Placental pericyte (primary cell): ENCODE data around the gene TMEM129. TPM values are rescaled to one million over a fixed set of nuclear protein-coding genes. Genes with fewer than 3 reads are reported as not detected.

Experiments used
- small RNA-seq: library from RNA; depleted of rRNA; stranded (forward); fragments of <200 nt; gene quantifications from one replicate; pipeline ENCODE3, GENCODE V24; 2012; ENCODE audit warnings: low replicate concordance
- total RNA-seq: library from RNA; depleted of rRNA; stranded (reverse); fragments of >200 nt; gene quantifications from 2 replicates; pipeline ENCODE4 v1.2.3, GENCODE V29; 2012

Gene TMEM129
- total RNA-seq: 28.6 and 36.8 TPM in 2 replicates

GRCh38 chr4:1721003-1721665 is at the start of gene TMEM129, which contains the start of gene TACC3:
Gene TMEM129, minus strand, starts transcription at chr4:1721323. Its CDS starts 486 bp downstream, at chr4:1720837.
Gene TACC3, plus strand, starts transcription at chr4:1721521. Its CDS starts 1,901 bp downstream, at chr4:1723422.

GRCh38 chr4:1712216-1713002 is 8.7 kb downstream of the TMEM129 start, which contains the start of gene SLBP:
Gene SLBP, minus strand, starts transcription at chr4:1712319. Its CDS starts 131 bp downstream, at chr4:1712188.

GRCh38 chr4:1683736-1684505 is 37.2 kb downstream of the TMEM129 start, which contains the start of gene FAM53A:
Gene FAM53A, minus strand, starts transcription at chr4:1684313. Its CDS starts 15,572 bp downstream, at chr4:1668741.

Small RNA genes lying within 50 kb of the gene (small RNA-seq; reads per million reads assigned to genes)
- gene RF00019: not detected

Other genes starting within 250 kb of the TMEM129 start
- gene FAM53A, start 37.0 kb downstream of the TMEM129 start, total RNA-seq: 1.7 and 4.8 TPM in 2 replicates
- gene SLBP, start 9.0 kb downstream of the TMEM129 start, total RNA-seq: 45.7 and 65.0 TPM in 2 replicates
- gene TACC3, start 198 bp upstream of the TMEM129 start, total RNA-seq: 4.8 and 37.7 TPM in 2 replicates
- gene FGFR3, start 72.0 kb upstream of the TMEM129 start, total RNA-seq: 0.29 and 0.44 TPM in 2 replicates
- 77.3 and 98.4 TPM in 2 replicates for gene LETM1, start 134.8 kb upstream of the TMEM129 start, total RNA-seq
- gene NSD2, start 150.1 kb upstream of the TMEM129 start, total RNA-seq: 60.6 and 116 TPM in 2 replicates